Activated effector memory CD4-positive, alpha-beta T cell treated with Interleukin-2 at 50 U/mL for 16 hours (primary cell): ENCODE data around the gene PDYN.

ENCODE experiments used
- DNase-seq: peaks from one replicate; pipeline ENCODE4 v3.0.0-alpha.2; 2020

PDYN gene

DNA sequence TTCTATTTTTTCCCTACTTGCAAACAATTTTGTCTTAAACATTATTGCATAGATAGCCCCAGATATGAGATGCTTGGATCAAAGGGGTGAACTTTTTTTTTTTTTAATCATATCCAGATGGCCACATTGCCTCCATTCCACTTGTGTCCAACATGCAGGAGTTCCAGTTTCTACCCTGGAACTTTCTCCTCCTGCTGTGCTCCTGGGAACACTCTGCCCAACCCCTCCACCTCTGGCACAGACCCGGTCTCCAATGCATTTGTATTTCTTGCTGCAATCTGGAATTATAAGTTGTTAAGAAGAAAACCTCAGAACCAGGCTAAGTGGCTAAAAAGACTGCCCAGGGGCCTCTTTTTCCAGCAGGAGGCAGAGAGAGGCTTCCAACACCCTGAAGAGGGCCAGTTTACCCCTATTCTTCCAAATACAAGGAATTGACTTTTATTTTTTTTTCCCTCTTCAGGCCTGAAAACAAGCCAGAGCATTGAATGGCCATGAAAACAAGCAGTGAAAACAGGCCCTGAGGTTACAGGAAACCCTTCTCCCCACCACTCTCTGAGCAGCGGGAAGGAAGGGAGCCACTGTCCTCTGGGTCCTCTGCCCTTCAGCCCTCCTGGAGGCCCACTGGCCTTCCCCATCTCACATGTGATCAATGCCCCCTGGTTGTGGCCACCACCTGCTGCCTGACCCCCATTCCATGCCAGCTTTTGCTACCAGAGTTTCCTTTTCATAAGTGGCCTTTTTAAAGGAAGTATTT lies 44.3 kb downstream of the PDYN start:
- no peak for DNase-seq

DNA sequence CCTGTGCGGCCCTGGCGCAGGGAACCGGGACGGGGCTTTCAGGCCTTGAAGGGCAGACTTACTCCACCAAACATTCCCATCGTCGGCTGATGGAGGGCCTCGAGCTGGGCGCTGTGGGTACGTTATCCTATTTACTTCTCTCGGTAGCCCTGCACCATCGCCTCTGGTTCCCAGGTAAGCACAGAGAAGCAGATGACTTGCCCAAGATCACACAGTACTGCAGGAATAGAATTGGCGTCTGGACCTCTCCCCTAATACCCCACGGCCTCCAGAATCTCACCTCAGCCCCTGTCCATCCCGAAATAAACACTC lies 46.4 kb downstream of the PDYN start:
- DNase-seq, result no peak

- DNase-seq, result no peak
Observed at GRCh38 chr20:1946762-1947534, 46.9 kb downstream of the PDYN start.

DNA sequence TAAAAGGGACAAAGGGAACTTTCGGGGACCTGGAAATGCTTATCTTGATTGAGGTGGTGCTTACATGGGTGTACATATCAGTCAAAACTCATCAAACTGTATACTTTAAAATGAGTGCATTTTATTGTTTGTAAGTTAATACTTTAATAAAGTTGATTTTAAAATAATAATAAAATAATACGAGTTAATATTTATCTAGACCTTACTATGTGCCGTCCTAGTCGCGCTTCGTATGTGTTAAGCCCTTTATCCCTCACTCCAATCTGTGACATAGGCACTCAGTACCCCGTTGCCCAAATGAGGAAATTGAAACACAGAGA lies 47.5 kb downstream of the PDYN start:
- no peak for DNase-seq

GRCh38 chr20:1945660-1946059 lies 48.2 kb downstream of the PDYN start:
- no peak for DNase-seq

- no peak for DNase-seq
Observed at GRCh38 chr20:1945134-1945618, 48.7 kb downstream of the PDYN start.

DNA sequence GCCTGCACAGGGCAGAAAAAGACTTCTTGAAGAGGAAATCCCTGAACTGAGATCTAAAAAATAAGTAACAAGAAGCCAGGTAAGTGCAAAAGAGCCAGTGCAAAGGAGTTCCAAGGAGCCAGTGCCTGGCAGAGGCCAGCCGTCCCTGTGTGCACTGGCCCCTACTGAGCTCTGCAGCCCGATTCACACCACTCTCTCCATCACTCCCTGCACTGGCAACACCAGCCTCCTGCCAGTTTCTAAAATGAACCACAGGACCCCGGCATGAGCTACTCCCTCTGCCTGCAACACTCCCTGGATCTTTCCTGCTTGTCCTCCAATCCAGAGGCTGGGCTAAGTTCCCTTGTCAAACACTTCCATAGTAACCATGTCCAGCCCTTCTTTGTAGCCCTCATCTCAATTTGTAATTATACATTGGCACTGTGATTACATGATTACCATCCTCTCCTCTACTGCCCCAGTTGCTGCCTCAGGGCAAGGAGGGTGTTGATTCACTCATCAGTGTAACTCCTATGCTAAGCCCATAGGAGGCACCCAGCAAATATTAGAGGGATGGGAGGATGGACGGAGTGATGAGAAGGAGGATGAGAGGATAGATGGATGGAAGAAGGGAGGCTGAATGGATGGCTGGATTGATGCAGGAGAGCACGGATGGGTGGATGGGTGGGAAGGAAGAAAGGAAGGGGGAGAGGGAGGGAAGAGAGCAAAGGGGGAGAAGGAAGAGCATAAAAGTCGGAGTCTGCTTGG lies 49.3 kb downstream of the PDYN start:
- no peak for DNase-seq

DNA sequence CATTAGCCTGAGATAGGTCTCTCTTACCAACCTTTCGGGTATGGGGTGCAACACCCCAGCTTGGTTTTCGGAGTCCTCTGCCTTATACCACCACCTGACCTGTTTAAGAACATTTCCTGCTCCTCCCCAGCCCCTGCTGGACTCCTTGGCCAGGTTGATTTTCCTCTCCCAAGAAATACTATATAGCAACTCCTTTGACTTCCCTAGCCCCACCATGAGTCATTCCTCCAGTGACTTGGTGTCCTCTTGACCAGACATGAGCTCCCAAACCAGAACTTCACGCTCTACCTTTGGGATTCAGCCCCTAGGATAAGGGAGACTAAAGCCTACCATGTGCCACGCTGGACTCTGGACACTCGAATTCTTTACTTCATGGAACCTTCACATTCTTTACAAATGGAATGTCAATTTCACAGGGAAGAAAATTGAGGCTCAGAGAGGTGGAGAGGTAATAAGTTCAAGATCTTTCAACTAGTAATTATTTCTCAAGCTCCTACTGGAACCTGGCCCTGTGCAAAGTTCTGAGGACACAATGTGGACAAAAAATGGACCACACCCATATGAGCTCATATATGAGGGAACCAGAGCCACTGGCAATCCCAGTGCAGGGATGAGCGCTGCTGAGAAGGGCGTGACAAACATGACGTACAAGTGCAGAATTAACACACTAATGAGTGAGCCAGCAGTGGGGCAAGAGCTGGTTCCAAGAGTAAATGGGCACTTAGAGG lies 50.4 kb downstream of the PDYN start:
- DNase-seq, result no peak

- no peak for DNase-seq
Observed at GRCh38 chr20:1942486-1943274, 51.2 kb downstream of the PDYN start.

DNA sequence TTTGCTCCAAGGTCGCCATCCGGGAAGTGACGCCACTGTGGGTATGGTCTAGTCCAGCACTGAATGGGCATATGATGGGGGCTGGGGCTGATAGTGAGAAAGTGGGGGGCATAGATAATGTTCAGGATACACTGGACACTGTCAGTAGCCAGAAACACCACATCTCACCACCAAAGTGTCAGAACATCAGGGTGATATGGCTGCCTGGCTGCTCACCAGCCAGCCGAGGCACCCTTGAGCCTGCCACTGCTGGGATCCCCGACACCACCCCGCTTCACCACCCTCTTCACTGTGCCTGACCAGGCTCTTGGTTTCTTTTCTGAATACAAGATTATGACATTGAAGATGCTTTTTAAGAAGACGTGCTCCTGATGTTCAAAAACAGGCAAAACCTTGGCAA lies 51.8 kb downstream of the PDYN start:
- DNase-seq, result no peak

DNA sequence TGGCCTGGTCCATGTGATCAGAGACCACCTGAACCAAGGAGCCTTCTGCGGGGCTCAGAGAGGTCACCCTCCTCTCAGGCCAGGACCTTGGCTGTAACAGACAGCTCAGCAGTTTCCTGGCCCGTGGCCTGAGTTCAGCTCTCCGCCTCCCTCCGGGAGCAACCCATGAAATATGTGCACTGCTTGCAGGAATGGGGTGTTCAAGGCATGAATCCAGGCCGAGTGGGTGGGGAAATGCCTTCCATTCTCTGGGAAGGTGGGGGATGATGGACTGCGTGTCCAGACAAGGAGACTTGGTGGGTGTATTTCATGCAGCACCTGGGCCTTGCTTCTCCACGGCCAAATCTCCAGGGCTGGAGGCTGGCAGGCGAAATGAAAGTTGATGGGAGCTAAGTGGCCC lies 52.6 kb downstream of the PDYN start:
- DNase-seq, result no peak

DNA sequence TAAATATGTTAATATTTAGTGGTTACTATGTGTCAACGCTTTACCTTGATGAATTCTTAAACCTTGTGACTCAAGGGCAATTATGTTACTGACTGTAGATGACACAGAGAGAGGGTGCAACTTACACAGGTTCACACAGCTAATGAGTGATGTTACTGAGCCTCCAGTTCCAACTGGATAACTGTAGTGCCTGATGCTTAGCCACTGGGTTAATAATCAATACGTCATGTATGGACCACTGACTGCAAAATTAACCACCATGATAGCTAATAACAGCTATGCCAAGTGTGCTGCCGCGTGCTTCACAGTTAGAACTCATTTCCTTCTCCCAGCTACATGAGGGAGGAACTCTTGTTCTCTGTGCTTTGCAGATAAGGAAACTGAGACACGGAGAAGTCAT lies 53.3 kb downstream of the PDYN start:
- DNase-seq, result no peak

GRCh38 chr20:1939270-1939595 lies 54.6 kb downstream of the PDYN start:
- no peak for DNase-seq

- DNase-seq, result no peak
Observed at GRCh38 chr20:1938464-1939269, 55.2 kb downstream of the PDYN start.

- no peak for DNase-seq
Observed at GRCh38 chr20:1937316-1937976, 56.4 kb downstream of the PDYN start.

DNA sequence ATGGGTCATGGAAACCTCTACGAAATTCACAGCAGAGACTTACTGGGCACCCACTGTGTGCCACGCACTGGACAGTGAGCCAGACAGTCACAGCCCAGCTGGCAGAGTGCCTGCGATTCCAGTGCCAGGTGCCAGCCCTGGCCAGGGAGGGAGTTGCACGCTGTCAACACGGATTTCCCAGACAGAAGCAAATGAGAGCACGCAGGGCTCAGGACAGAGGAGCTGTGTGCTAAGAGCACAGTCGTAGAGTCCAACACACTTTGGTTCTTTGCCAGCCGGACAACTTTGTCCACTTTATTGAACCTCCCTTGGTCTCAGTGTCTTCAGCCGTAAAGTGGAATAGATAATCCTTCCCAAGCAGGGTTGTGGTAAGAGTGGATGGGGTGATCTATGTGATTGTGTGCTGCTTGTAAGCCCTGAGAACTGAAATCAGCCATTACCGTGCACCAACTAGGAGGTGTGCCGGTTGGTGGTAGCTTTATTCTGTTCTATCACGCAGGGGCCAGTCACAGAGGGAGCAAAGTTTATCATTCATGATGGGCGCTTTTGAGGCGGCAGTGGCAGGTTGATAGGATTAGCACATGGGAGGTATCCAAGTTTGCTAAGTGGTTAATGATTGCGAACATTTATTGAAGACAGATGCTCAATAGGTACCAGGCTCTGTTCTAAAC lies 58.0 kb downstream of the PDYN start:
- no peak for DNase-seq

DNA sequence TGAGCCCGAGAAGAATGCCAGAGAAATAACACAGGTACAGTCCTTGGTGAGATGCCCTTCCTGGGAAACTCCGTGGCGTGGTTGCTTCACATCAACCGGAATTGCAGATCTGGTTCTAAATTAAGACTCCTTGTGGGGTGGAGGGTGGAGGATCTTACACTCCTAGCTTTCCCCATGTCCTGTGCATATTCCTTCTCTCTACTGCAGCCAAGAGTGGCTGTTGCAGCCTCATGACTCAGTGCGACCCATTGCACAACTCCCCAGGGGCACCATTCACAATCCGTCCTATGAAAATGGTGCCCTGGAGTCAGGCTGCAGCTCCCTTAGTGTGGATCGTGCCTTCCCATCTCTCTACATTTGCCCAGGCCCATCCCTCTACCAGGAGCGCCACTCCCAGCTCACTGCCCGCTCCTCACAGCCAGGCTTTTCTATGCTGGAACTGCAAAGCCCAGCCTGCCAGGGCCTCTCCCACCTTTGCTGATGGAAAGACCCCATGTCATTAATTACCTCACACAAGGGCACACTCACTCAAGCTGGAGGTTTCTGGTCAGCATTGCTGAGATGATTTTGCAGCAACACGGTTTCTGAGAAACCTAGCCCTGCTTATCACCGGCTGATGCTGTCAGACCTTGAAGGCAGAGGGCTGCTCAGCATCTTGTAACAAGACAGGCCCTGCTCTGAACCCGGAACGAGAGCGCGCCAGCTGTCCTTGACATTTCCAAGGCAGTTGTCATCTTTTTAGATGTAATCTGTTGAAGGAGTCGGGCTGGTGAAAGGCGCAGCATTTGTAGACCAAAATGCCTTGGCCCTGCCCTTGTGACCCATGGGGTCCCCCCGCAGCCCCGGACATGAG lies 58.9 kb downstream of the PDYN start:
- DNase-seq, result no peak

GRCh38 chr20:1934156-1934555 lies 59.7 kb downstream of the PDYN start:
- no peak for DNase-seq

- DNase-seq, result no peak
Observed at GRCh38 chr20:1933465-1933870, 60.4 kb downstream of the PDYN start.

GRCh38 chr20:1932971-1933370 lies 60.9 kb downstream of the PDYN start:
- DNase-seq, result no peak
